ENCODE measurements around the gene RNF214. TPM values are rescaled to one million over a fixed set of nuclear protein-coding genes. Genes with fewer than 3 reads are reported as not detected.

The RNF214 gene
- total RNA-seq, 2 donors from 2014 or later: 46.4 to 51.1 TPM

DNA sequence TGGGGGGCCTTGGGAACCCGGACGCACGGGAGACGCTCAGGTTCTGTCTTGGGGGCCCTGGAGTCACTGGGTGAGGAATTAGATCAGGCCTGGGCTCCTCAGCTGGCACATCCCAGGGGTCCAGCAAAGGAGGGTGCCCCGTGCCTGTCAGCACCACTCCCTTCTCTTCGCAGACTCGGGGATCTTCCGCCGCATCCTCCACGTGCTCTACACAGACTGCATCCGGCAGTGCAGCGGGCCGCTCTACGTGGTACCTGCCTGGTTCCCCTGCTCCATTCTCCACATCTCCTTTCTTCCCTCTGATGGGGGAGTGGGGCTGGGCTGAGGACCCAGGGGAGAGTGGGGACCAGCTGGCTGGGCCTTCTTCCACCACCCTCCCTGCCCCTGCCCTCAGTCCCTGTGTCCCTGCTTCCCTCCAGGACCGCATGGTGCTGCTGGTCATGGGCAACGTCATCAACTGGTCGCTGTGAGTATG lies 40.0 kb upstream of the RNF214 start:
- H3K4me1 Mint-ChIP-seq: peaks cover under 1% of the 10 kb centered on the region
- no peak overlapping the region for H3K27ac Mint-ChIP-seq
- no peak overlapping the region for H3K4me3 Mint-ChIP-seq
- no peak for DNase-seq
- TF ChIP-seq, protein P1, sequence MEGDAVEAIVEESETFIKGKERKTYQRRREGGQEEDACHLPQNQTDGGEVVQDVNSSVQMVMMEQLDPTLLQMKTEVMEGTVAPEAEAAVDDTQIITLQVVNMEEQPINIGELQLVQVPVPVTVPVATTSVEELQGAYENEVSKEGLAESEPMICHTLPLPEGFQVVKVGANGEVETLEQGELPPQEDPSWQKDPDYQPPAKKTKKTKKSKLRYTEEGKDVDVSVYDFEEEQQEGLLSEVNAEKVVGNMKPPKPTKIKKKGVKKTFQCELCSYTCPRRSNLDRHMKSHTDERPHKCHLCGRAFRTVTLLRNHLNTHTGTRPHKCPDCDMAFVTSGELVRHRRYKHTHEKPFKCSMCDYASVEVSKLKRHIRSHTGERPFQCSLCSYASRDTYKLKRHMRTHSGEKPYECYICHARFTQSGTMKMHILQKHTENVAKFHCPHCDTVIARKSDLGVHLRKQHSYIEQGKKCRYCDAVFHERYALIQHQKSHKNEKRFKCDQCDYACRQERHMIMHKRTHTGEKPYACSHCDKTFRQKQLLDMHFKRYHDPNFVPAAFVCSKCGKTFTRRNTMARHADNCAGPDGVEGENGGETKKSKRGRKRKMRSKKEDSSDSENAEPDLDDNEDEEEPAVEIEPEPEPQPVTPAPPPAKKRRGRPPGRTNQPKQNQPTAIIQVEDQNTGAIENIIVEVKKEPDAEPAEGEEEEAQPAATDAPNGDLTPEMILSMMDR (conservative IDR thresholded peaks at IDR 0.05): no peak
- WGBS, 2 experiments (ENCODE audit: insufficient coverage in 1 of 2, insufficient read length in 1 of 2): 88 to 96% methylated on average over 5 to 17 of the region's 17 CpGs
- Histone ChIP-seq H3K27ac (ENCODE audit: low read depth, low read length) (no peak overlapping the region), H3K9me3 (ENCODE audit: control insufficient read depth, low read length) (no peaks in the 10 kb centered on the region), H3K36me3 (ENCODE audit: control insufficient read depth, insufficient read depth, low read length) (peaks cover 10% of the 10 kb centered on the region), H3K9ac (ENCODE audit: extremely low read depth, low read length, poor library complexity, severe bottlenecking) (no peak overlapping the region), H3K4me3 (ENCODE audit: low read length) (no peak overlapping the region), H3K4me1 (ENCODE audit: control insufficient read depth, insufficient read depth, low read length) (no peaks in the 10 kb centered on the region), H3K27me3 (ENCODE audit: control insufficient read depth, insufficient read depth, low read length, poor library complexity, severe bottlenecking) (no peaks in the 10 kb centered on the region)
- no peaks in the 10 kb centered on the region for H3K9me3 Mint-ChIP-seq
- no peaks in the 10 kb centered on the region for H3K27me3 Mint-ChIP-seq (ENCODE audit: insufficient read depth)
- H3K36me3 Mint-ChIP-seq (ENCODE audit: low read depth): peaks cover 33% of the 10 kb centered on the region

DNA sequence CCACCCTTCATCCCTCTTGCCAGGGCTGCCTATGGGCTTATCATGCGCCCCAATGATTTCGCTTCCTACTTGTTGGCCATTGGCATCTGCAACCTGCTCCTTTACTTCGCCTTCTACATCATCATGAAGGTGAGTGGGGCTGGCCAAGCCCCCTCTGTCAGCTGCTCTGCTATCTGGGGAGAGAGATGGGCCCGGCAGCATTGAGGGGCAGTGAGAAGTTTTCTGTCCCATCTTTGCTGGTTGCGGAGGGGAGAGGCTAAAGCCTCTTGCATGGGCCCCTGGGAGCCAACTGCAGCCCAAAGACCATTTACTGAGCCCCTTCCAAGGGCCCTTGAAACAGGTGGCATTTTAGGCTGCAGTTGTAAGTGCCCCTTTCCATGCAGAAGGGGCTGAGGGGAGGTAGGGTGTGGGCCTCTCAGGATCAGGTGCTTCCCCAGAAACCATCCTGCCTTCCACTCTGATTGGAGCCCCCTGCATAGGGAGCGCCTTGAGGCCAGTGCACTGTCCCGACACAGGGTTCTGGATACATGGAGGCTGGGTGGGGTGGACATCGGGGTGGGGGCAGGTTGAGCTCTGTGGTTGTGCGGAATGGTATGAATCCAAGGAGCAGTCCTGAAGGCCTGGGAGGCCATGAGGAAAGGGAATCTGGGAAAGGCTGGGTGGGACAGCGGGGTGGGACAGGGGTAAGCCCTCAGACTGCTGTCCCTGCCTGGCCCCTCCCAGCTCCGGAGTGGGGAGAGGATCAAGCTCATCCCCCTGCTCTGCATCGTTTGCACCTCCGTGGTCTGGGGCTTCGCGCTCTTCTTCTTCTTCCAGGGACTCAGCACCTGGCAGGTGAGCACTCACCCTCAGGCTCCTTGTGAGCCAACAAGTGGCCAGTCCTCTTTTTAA lies 39.1 kb upstream of the RNF214 start:
- Histone ChIP-seq H3K9ac (ENCODE audit: extremely low read depth, low read length, poor library complexity, severe bottlenecking) (no peak overlapping the region), H3K4me3 (ENCODE audit: low read length) (no peak overlapping the region), H3K27me3 (ENCODE audit: control insufficient read depth, insufficient read depth, low read length, poor library complexity, severe bottlenecking) (no peaks in the 10 kb centered on the region), H3K9me3 (ENCODE audit: control insufficient read depth, low read length) (no peaks in the 10 kb centered on the region), H3K4me1 (ENCODE audit: control insufficient read depth, insufficient read depth, low read length) (peaks cover 3% of the 10 kb centered on the region), H3K36me3 (ENCODE audit: control insufficient read depth, insufficient read depth, low read length) (peaks cover 10% of the 10 kb centered on the region), H3K27ac (ENCODE audit: low read depth, low read length) (no peak overlapping the region)
- Mint-ChIP-seq H3K4me1 (peaks cover 9% of the 10 kb centered on the region), H3K36me3 (ENCODE audit: low read depth) (peaks cover 34% of the 10 kb centered on the region), H3K27me3 (ENCODE audit: insufficient read depth) (no peaks in the 10 kb centered on the region), H3K4me3 (no peak overlapping the region), H3K27ac (no peak overlapping the region), H3K9me3 (no peaks in the 10 kb centered on the region)
- TF ChIP-seq, protein P1 (conservative IDR thresholded peaks at IDR 0.05): no peak
- no peak for DNase-seq
- 95 to 97% methylated on average over 5 to 15 of the region's 15 CpGs for WGBS, 2 experiments (ENCODE audit: insufficient coverage in 1 of 2, insufficient read length in 1 of 2)

DNA sequence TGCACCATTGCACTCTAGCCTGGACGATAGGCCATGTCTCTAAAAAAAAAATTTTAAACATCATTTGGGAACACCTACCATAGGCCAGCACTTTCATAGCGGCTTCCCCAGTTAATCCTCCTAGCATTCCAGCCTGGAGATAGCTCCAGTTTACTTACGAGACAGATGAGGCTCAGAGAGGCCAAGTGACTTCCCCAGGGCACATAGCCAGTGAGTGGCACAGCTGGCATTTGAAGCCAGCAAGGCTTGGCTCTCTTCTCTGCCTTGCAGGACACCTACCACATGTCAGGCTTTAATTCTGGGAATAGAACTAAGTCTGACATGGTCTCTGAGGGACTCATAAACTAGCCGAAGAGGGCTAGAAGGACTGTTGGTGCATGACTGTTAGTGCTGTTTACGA lies 38.2 kb upstream of the RNF214 start:
- Mint-ChIP-seq H3K9me3 (no peaks in the 10 kb centered on the region), H3K4me1 (peaks cover 15% of the 10 kb centered on the region), H3K27me3 (ENCODE audit: insufficient read depth) (no peaks in the 10 kb centered on the region), H3K4me3 (no peak overlapping the region), H3K36me3 (ENCODE audit: low read depth) (peaks cover 31% of the 10 kb centered on the region), H3K27ac (no peak overlapping the region)
- Histone ChIP-seq H3K9ac (ENCODE audit: extremely low read depth, low read length, poor library complexity, severe bottlenecking) (no peak overlapping the region), H3K4me1 (ENCODE audit: control insufficient read depth, insufficient read depth, low read length) (peaks cover 8% of the 10 kb centered on the region), H3K27ac (ENCODE audit: low read depth, low read length) (no peak overlapping the region), H3K27me3 (ENCODE audit: control insufficient read depth, insufficient read depth, low read length, poor library complexity, severe bottlenecking) (no peaks in the 10 kb centered on the region), H3K9me3 (ENCODE audit: control insufficient read depth, low read length) (no peaks in the 10 kb centered on the region), H3K4me3 (ENCODE audit: low read length) (no peak overlapping the region), H3K36me3 (ENCODE audit: control insufficient read depth, insufficient read depth, low read length) (peaks cover 6% of the 10 kb centered on the region)
- no peak for DNase-seq
- WGBS, 2 experiments (ENCODE audit: insufficient coverage in 1 of 2, insufficient read length in 1 of 2): 80 to 90% methylated on average over 5 of the region's 5 CpGs
- TF ChIP-seq, protein P1 (conservative IDR thresholded peaks at IDR 0.05): no peak
